Spleen (tissue), 7 donors: ENCODE results near the gene LGALSL.

Experiments used
- POLR2AphosphoS5 ChIP-seq, 3 donors: sonication (generic); formaldehyde crosslinking; IDR thresholded peaks; one replicate each; pipeline ENCODE4 v1.5.1; 2017; ENCODE audit warnings: antibody characterized with exemption in 3 of 3
- TF ChIP-seq, protein P1 (sequence below), 11 experiments: fragments of 200-600 bp in 7 of 11; fragments of 450-650 bp in 4 of 11; sonication (generic) in 4 of 11; IDR thresholded peaks in 8 of 11; conservative IDR thresholded peaks in 3 of 11; 1 replicate in 7 of 11; 2 replicates in 4 of 11; pipeline versions ENCODE4 v1.4.0 to v1.8.0; 2016 to 2021; ENCODE audit warnings: antibody characterized with exemption in 11 of 11, inconsistent platforms in 4 of 11, mild to moderate bottlenecking in 1 of 11
- donor health status: DM: no; HTN: no; CAD: no; lungs with moderate emphysema.
- donor health status: DM: no; HTN: no; CAD: no.
- donor health status: DM: no; HTN: no; CAD: no.

DNA sequence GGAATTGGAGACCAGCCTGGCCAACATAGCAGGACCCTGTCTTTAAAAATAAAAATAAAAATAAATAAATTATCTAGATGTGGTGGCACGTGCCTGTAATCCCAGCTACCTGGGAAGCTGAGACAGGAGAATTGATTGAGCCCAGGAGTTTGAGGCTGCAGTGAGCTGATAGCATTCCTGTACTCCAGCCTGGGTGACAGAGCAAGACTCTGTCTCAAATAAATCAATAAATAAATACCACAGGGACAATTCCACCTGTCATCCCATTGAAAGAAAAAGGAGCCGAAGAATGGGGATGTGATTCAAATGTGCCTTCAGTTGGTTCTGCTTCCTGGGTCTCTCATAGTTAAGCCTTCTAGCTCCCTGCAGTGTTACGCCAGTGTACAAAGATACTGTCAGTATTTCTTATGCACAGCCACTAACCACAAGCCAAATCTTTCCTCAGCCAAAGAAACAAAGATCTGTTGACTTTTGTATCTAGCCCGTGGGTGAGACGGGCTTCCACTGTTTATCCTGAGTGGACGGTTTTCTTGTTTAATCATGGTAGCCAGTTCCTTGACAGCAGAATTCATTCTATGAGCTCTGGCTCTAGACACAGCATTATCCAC, 12.6 kb downstream of the LGALSL start:
- TF ChIP-seq POLR2AphosphoS5 (IDR thresholded peaks at IDR 0.05): no peak
- TF ChIP-seq, protein P1, sequence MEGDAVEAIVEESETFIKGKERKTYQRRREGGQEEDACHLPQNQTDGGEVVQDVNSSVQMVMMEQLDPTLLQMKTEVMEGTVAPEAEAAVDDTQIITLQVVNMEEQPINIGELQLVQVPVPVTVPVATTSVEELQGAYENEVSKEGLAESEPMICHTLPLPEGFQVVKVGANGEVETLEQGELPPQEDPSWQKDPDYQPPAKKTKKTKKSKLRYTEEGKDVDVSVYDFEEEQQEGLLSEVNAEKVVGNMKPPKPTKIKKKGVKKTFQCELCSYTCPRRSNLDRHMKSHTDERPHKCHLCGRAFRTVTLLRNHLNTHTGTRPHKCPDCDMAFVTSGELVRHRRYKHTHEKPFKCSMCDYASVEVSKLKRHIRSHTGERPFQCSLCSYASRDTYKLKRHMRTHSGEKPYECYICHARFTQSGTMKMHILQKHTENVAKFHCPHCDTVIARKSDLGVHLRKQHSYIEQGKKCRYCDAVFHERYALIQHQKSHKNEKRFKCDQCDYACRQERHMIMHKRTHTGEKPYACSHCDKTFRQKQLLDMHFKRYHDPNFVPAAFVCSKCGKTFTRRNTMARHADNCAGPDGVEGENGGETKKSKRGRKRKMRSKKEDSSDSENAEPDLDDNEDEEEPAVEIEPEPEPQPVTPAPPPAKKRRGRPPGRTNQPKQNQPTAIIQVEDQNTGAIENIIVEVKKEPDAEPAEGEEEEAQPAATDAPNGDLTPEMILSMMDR (IDR thresholded peaks at IDR 0.05 in 8 of 11, conservative IDR thresholded peaks at IDR 0.05 in 3 of 11): no peak
